Stimulated activated CD4-positive, alpha-beta T cell treated with anti-CD3 and anti-CD28 coated beads, Interleukin-12 subunit alpha, Interleukin-12 subunit beta, amount 100 ng/mL, for 48 hours (primary cell): ENCODE data around the gene OR10A2.
"Not testable (repeated sequence)": the region's sequence is repeated elsewhere in the genome, so short reads cannot be mapped to it uniquely, and the experiment has no call there.

Experiments
- DNase-seq, 3 donors: peaks; one replicate each; pipeline ENCODE4 v3.0.0-alpha.2; 2020; ENCODE audit warnings: low read depth in 2 of 3, low spot score in 1 of 3

The OR10A2 gene

GRCh38 chr11:6882751-6883150 lies 19.9 kb downstream of the OR10A2 start:
- DNase-seq: no peak

GRCh38 chr11:6887711-6888110 lies 24.9 kb downstream of the OR10A2 start:
- not testable (repeated sequence) for DNase-seq

GRCh38 chr11:6888830-6889229 lies 26.0 kb downstream of the OR10A2 start:
- no peak for DNase-seq

DNA sequence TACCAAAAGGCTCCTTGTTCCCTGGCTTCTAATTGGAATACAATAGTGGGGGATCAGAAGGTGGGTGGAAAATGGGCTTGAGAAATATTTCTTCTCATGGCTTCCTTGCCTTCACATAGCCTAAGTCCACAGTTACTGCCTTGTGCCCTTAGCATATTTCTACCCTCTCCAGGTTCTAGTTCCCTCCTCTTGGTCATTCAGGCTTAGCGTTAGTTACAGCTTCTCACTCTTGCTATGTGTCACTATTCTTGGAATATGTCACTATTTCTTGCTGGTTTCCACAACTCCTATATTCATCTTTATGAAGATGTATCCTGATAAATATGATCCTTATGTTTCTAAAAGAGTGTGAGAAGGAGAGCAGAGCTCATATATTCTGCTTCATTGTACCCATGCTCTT lies 27.0 kb downstream of the OR10A2 start:
- DNase-seq: no peak

GRCh38 chr11:6892400-6892799 lies 29.5 kb downstream of the OR10A2 start, which contains the start of gene OR2D2:
OR2D2 (minus strand) TSS chr11:6892500; CDS start chr11:6892500, 0 bp downstream.
- no peak for DNase-seq

DNA sequence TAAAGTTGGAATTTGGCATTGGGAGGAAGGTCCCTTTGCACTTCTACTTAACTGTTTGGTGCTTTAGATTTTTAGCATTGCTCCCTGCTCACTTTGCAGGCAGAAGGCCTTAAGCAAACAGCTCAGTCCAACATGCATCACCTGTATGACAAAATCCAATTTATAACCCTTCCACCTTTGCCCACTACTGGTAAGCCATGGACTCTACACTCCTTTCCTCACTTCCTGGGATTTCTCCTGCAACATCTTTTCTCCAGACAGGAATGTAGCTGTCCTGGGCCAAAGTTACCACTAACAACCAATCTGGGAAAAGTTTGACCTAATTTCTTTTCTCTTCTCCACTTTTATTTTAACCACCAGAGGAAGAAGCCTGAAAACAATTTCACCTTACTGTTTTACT lies 31.2 kb downstream of the OR10A2 start:
- no peak for DNase-seq

DNA sequence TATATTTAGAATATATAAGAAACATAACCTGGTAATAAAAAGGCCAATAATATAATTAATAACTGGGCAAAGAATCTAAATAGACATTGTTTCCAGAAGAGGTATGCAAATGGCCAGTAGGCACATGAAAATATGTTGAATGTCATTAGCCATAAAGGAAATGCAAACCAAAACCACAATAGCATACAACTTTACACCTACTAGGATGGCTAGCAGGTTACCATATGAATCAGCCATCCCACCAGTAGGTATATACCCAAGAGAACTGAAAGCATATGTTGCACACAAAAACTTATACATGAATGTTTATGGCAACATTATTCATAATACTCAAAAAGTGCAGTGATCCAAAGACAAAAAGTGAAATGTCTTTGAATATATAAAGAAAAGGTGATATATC lies 32.2 kb downstream of the OR10A2 start:
- no peak for DNase-seq

GRCh38 chr11:6898911-6899310 lies 36.1 kb downstream of the OR10A2 start:
- DNase-seq: no peak

DNA sequence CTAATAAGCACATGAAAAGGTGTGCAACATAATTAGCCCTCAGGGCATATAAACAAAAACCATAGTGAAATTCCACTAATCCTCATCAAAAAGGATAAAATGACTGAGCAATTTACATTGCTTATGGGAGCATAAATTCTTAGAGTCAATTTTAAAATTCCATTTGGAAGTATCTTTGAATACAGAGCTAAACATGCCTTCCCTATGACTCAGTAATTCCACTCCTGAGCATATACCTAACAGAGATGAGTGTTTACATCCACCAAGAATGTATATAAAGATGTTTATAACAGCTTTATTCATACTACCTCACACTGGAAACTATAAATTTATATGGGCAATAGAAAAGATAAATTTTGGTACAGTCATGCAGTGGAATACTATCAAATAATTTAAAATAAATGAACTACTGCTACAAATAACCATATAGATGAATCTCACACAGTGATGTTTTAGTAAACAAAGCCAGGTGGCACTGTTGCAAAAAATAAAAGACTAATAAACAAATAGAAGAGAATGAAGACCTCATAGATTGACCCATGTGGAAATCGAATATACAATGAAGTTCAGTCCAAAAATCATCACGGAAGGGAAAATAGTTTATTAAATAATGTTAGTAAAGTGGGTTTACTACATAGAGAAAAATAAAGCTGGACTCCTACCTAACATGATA lies 37.6 kb downstream of the OR10A2 start:
- no peak for DNase-seq

GRCh38 chr11:6904804-6905203 lies 41.9 kb downstream of the OR10A2 start:
- not testable (repeated sequence) for DNase-seq

GRCh38 chr11:6911378-6911777 lies 48.5 kb downstream of the OR10A2 start:
- no peak for DNase-seq

DNA sequence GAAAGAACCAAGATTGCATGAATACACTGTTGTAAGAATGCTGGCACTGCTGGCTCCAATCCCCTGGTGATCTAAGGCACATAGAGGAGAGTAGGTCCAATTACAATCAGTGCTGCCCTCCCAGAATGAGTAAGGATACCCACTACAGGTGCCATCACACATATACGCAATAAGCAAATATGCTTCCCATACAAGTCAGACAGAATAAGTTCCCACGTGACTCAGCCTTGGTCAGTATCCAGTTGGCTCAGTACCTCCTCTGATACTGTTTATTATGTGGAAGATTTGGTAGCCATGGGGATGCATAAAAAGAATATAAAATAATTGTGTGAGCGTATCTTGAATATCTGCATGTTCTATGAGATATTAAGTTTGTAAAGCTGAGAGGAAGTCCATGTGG lies 49.1 kb downstream of the OR10A2 start:
- DNase-seq: no peak

DNA sequence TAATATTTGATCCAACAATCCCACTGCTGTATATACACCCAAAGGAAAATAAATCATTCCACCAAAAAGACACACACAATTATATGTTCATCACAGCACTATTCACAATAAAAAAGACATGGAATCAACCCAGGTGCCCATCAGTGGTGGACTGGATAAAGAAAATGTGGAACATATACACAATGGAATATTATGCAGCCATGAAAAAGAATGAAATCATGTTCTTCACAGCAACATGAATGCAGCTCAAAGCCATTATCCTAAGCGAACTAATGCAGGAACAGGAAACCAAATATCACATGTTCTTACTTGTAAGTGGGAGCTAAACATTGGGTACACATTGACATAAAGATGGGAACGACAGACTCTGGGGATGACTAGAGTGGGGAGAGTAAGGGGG lies 56.8 kb downstream of the OR10A2 start:
- no peak for DNase-seq

GRCh38 chr11:6920702-6921101 lies 57.8 kb downstream of the OR10A2 start, which contains the start of gene OR2D3:
OR2D3 (plus strand) TSS chr11:6921002; CDS start chr11:6921002, 0 bp downstream.
- DNase-seq: no peak
